ENCODE results near the gene BRMS1.

DNA sequence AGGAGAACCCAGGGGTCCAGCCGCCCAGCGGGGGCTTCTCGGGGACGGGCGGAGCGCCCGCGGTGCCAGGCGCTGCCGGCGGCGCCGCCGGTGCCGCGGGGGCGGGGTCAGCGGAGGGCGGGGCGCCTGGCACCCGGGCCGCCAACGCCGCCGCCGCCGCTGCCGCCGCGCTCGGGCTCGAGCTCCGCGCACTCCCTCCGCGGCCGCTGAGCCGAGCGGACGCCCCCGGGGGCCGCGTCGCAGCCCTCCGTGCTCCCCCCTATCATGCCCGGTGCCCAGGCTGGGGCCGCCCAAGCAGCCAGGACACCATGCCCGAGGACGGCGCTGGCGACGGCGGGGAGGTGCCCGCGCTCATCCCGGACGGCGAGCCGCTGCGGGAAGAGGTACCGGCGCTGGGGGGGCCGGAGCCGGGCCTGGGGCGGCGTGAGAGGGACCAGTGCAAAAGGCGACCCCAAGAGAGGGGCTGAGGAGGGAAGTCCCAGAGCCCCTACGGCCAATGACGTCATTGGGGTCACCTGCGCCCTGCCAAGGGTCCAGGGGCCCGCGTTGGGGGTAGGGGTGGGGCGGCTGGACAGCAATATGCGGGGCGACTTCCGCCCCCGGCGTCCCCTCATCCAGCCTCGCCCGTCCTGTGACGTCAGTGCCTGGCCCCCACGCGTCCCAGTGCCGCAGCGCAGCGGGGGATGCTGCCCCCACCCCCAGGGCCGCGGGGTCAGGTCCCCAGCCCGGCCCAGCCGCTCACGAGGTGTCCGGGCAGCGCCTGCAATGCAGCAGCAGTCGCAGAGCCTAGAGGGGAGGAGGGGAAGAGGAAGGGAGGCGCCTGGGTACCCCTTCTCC is 53.0 kb downstream of the BRMS1 start, which contains the start of gene TMEM151A:
- no peak for TF ChIP-seq POLR2A (IDR thresholded peaks at IDR 0.05; ENCODE audit: extremely low read depth, insufficient read length)
- TF ChIP-seq, protein P1, sequence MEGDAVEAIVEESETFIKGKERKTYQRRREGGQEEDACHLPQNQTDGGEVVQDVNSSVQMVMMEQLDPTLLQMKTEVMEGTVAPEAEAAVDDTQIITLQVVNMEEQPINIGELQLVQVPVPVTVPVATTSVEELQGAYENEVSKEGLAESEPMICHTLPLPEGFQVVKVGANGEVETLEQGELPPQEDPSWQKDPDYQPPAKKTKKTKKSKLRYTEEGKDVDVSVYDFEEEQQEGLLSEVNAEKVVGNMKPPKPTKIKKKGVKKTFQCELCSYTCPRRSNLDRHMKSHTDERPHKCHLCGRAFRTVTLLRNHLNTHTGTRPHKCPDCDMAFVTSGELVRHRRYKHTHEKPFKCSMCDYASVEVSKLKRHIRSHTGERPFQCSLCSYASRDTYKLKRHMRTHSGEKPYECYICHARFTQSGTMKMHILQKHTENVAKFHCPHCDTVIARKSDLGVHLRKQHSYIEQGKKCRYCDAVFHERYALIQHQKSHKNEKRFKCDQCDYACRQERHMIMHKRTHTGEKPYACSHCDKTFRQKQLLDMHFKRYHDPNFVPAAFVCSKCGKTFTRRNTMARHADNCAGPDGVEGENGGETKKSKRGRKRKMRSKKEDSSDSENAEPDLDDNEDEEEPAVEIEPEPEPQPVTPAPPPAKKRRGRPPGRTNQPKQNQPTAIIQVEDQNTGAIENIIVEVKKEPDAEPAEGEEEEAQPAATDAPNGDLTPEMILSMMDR (IDR thresholded peaks at IDR 0.05; ENCODE audit: low read depth, low read length), result no peak
- no peak for TF ChIP-seq MYC (IDR thresholded peaks at IDR 0.05; ENCODE audit: low read depth, low read length)
- TF ChIP-seq, protein P2, sequence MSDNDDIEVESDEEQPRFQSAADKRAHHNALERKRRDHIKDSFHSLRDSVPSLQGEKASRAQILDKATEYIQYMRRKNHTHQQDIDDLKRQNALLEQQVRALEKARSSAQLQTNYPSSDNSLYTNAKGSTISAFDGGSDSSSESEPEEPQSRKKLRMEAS (IDR thresholded peaks at IDR 0.05; ENCODE audit: low read depth, low read length), result no peak
